HAP-1 (cell line): ENCODE results near the gene ATP6V0C.
"Not testable (repeated sequence)": the region's sequence is repeated elsewhere in the genome, so short reads cannot be mapped to it uniquely, and the experiment has no call there.

Experiments
- DNase-seq, 2 experiments: peaks; one replicate each; pipeline ENCODE4 v3.0.0-alpha.2; 2016 to 2020; ENCODE audit warnings: low spot score in 2 of 2
- H3K27me3 ChIP-seq: fragments of 250-450 bp; sonication (Bioruptor Pico); 2 replicates; pipeline ENCODE4 v1.5.1; 2020; ENCODE audit warnings: low read depth, mild to moderate bottlenecking, moderate library complexity
- H3K36me3 ChIP-seq: fragments of 250-450 bp; sonication (Bioruptor Pico); replicated peaks from 2 replicates; pipeline ENCODE4 v1.5.1; 2020; ENCODE audit warnings: mild to moderate bottlenecking
- H3K4me1 ChIP-seq: fragments of 250-450 bp; sonication (Bioruptor Pico); 2 replicates; pipeline ENCODE4 v1.5.1; 2020; ENCODE audit warnings: mild to moderate bottlenecking
- H3K4me3 ChIP-seq: fragments of 250-450 bp; sonication (Bioruptor Pico); 2 replicates; pipeline ENCODE4 v1.5.1; 2020; ENCODE audit warnings: mild to moderate bottlenecking, moderate library complexity
- H3K9me3 ChIP-seq: fragments of 250-450 bp; sonication (Bioruptor Pico); 2 replicates; pipeline ENCODE4 v1.5.1; 2020; ENCODE audit warnings: mild to moderate bottlenecking, moderate library complexity
- in situ Hi-C: fragments of 300-500 bp; cut with MboI; formaldehyde crosslinking; loops from 3 replicates; pipeline ENCODE4 v1.14.3; 2020; ENCODE audit warnings: low sequenced_read_pairs, inconsistent platforms, mixed read lengths

ATP6V0C gene

DNA sequence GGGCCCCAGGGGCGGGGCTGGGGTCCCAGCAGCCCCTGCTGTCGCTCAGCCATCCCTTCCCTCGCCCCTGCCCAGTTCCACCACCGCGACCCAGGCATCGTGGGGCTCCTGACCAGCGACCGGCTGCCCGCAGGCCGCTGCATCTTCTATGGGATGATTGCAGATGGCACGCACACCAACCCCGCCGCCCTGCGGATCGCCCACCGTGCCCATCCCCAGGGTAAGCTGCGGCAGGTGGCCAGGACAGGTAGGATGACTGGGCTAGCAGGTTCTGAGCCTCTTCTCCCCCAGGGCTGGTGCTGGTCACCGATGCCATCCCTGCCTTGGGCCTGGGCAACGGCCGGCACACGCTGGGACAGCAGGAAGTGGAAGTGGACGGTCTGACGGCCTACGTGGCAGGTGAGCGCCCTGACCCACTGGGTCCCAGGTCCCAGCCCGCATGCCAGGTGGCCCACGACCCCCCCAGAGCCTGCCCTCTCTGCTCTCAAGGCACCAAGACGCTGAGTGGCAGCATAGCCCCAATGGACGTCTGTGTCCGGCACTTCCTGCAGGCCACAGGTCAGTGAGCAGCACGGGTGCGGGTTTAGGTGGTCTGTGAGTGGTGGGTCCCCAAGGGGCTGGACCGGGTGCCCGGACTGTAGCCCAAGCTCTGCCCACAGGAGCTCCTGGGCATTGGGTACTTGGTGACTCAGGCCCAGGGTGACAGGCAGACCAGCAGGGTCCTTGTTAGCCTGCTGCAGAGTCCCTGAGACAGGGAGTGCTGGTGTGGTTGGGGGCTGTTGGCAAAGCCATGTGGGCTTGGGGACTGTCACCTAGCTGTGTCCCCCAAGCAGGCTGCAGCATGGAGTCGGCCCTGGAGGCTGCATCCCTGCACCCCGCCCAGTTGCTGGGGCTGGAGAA, 14.7 kb downstream of the ATP6V0C start:
- Histone ChIP-seq H3K27me3 (no peaks in the 10 kb centered on the region), H3K4me1 (peaks cover 10% of the 10 kb centered on the region), H3K36me3 (peaks cover 40% of the 10 kb centered on the region), H3K9me3 (no peaks in the 10 kb centered on the region), H3K4me3 (no peak overlapping the region)
- in situ Hi-C loops: no loop called here
- no peak for DNase-seq

DNA sequence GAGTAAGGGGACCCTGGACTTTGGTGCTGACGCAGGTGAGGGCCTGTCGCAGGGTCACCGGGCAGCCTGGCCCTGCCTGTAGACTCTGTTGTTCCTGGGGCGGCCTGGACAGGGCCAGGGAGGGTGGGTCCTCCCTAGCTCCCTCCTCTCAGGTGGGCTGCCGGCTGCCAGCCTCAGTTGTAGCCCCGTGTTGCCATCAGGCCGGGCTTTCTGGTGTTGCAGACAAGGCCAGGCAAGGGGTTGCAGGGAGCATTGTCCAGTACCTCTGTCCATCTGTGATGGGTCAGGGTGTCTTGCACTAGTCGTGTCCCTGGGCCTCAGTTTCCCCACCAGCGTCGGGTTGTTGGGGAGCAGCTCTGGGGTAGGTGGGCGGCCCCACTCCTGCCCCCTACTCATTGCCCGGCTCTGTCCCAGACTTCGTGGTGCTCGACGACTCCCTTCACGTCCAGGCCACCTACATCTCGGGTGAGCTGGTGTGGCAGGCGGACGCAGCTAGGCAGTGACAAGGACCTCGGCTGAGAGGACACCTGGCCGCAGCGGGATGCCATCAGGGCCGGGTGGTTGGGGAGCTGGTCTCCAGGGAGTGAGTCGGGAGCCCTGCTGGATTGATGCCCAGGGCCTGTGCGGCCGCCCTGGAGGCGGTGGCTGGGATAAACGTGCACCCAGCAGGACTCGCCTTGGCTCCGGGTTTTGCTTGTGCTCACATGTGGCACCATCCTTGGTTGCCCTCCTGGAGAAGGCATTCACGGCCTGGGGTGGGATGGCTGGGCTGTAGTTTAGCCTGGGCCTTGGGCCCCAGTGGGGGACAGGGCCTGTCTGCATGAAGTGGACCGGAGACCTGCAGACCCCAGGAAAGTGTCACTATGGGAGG, 15.5 kb downstream of the ATP6V0C start:
- H3K27me3 ChIP-seq: no peaks in the 10 kb centered on the region
- in situ Hi-C loops: no loop called here
- H3K4me3 ChIP-seq: no peak overlapping the region
- H3K36me3 ChIP-seq: peaks cover 31% of the 10 kb centered on the region
- DNase-seq: peak in 1 of 2 experiments; percentile 6
- peaks cover 10% of the 10 kb centered on the region for H3K4me1 ChIP-seq
- H3K9me3 ChIP-seq: no peaks in the 10 kb centered on the region

DNA sequence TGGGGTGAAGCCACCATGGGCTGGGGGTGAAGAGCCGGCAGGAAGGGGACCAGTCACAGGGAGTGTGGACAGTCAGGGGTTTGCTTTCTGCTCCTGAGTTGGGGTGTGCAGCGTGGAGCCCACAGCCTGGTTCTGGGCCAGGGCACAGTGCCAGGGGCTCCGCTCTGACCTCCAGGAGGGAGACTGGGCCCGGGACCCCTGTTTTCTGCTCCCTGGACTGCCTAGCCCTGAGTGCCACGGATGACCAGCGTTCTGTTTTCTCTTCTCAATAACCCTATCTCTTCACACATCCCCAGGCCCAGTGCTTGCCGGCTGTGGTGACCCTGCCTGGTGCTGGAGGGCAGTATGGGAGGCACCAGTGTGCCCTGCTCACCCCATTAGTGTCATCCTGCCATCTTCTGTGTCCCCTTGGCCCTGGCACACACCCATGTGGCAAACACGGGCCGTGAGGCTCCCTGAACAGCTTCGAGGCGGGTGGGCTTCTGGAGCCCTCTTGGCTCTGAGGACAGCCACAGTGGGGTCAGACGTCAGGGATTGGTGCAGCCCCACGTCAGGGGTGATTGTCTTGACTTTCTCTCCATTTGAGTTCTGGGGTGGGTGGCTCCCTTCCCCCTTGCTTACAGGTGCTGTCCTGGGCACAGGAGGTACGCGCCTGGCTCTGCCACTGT, 16.3 kb downstream of the ATP6V0C start:
- no peak overlapping the region for H3K4me3 ChIP-seq
- H3K27me3 ChIP-seq: no peaks in the 10 kb centered on the region
- peaks cover 26% of the 10 kb centered on the region for H3K36me3 ChIP-seq
- no peaks in the 10 kb centered on the region for H3K9me3 ChIP-seq
- no peak for DNase-seq
- peaks cover 10% of the 10 kb centered on the region for H3K4me1 ChIP-seq
- in situ Hi-C loops: no loop called here

DNA sequence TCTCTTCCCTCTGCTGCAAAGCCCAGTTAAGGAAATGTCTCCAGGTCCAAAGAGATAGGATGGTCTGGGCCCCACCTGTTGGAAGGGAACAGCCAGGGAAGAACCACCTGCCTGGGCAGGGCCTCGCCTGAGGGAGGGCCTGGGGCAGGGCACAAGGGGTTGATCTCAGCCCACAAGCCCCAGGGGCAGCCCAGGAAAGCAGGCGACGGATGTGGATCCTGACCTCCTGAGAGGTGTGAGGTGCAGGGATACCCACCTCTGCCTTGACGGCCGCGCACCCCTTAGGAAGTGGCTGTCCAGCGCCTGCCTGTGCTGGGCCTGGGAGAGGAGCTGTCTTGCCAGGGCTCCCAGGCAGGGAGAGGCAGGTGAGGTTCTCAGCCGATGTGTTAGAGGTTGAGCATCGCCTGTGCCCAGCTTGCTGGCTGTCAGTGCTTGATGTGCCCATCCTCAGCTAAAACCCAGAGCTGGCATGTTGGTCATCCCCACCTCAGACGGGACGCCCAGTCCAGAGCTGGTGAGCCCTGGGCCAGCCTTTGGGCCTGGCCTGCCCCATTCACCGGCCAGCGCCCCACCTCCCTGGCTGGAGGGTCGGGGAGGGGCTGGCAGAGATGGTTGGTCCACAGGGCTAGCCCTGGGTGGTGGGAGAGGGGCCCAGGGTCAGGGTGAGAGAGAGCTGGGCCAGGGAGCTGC, 17.0 kb downstream of the ATP6V0C start:
- Histone ChIP-seq H3K36me3 (peaks cover 23% of the 10 kb centered on the region), H3K4me3 (no peak overlapping the region; the same call in 1 of the 2 replicates), H3K27me3 (no peaks in the 10 kb centered on the region), H3K4me1 (peaks cover 10% of the 10 kb centered on the region), H3K9me3 (no peaks in the 10 kb centered on the region)
- DNase-seq: no peak
- in situ Hi-C loops: no loop called here

DNA sequence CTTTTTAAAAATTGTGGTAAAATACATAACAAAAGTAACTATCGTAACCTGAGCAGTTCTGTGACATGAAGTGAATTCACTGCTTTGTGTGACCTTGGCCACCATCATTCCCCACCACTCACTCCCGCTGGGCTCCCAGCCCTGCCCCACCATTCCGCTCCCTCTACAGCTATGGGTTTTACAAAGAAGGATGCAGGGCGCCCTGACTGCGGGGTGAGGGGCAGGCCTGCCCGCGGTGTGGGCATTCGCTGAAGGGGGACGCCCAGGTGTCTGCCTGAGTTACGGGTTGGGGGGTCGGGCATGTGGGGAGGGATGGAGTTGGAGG, 17.6 kb downstream of the ATP6V0C start, which contains the start of gene CEMP1:
Gene CEMP1 (minus strand): TSS at position 38 of the 325 bp plus-strand sequence. CDS start 335 bp downstream, outside the sequence.
- H3K27me3 ChIP-seq: no peaks in the 10 kb centered on the region
- peak within 1 kb of the TSS; percentile 37 for H3K4me3 ChIP-seq
- H3K36me3 ChIP-seq: peaks cover 17% of the 10 kb centered on the region
- H3K4me1 ChIP-seq: peaks cover 10% of the 10 kb centered on the region
- in situ Hi-C loops: no loop called here
- no peak for DNase-seq
- no peaks in the 10 kb centered on the region for H3K9me3 ChIP-seq

DNA sequence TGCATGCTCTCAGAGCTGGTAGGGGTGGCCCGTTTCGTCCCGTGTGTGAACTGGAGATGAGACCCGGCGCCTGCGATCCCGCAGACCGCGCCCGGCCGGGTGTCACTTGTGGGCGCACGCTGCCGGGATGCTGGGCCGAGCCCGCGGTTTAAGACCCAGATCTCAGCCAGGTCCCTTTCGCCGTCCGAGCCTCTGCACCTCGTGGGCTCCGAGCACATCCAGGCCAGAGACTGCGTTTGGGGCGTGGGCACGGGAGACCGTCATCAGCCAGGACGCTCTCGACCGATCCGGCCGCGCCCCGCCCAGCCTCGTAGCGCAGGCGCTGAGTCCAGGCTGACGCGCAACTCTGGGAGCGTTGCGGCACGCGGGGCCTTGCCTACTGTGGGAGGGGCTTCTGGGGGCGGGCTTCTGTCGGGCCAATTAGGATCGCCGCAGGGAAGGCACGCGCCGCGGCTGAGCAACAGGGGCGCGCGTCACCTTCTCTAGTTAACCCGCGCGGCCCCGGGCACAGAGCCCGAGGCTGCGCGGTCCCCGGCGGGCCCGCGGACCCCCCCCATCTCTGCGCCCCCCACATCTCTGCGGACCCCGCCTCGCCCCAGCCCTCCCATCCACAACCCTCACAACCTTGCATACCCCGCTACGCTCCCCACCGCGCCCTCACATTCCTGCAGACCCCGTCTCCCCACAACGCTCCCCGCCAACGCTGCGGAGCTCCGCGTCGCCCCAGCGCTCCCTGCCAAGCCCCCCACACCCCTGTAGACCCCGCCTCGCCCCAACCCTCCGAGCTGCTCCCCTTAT, 18.1 kb downstream of the ATP6V0C start:
- in situ Hi-C loops: no loop called here
- H3K4me3 ChIP-seq: peak overlapping the region; percentile 37
- H3K36me3 ChIP-seq: peaks cover 12% of the 10 kb centered on the region

DNA sequence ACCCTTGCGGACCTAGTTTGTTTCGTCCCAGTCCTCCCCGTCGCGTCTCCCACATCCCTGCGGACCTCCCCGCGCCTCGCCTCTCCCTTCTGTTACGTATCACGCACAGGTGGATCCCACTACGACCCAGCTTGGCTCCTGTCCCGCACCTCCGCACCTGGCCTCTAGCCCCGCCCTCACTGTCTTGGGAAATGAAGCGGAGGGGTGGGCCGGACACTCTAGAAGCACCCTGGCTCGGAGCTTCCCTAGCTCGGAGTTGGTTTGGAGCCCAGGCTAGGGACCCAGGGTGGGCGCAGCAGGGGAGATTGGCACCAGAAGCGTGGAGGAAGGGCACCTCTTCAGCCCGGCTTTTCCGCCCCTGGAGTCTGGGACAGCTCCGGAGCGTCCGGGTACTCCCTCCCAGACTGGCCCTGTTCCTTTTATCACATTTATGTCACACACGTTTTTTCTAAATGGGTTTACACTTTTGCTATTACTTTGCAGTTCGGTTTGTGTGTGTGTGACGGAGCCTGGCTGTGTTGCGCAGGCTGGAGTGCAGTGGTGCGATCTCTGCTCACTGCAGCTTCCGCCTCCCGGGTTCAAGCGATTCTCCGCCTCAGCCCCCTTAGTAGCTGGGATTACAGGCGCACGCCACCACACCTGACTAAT, 18.9 kb downstream of the ATP6V0C start:
- in situ Hi-C loops: no loop called here
- Histone ChIP-seq H3K36me3 (peaks cover 10% of the 10 kb centered on the region), H3K4me3 (peak overlapping the region; percentile 37), H3K27me3 (no peaks in the 10 kb centered on the region), H3K9me3 (no peaks in the 10 kb centered on the region), H3K4me1 (peaks cover 15% of the 10 kb centered on the region)
- DNase-seq: peak in 1 of 2 experiments; percentile 76

More for the DNA sequence above, 18.1 kb downstream of the ATP6V0C start:
- Histone ChIP-seq H3K4me1 (peaks cover 11% of the 10 kb centered on the region), H3K27me3 (no peaks in the 10 kb centered on the region), H3K9me3 (no peaks in the 10 kb centered on the region)
- DNase-seq: peak; percentile 96 to 99

DNA sequence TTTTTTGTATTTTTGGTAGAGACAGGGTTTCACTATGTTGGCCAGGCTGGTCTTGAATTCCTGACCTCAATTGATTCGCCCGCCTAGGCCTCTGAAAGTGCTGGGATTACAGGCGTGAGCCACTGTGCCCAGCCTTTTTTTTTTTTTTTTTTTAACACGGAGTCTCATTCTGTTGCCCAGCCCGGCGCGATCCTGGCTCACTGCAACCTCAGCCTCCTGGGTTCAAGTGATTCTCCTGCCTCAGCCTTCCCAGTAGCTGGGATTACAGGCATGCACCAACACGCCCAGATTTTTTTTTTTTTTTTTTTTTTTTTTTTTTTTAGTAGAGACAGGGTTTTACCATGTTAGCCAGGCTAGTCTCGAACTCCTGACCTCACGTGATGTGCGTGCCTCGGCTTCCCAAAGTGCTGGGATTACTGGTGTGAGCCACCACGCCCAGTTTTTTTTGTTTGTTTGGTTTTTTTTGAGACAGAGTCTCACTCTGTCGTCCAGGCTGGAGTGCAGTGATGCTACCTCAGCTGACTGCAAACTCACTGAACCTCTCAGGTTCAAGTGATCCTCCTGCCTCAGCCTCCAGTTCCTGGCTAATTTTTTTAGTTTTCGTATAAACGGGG, 19.5 kb downstream of the ATP6V0C start:
- peaks cover 15% of the 10 kb centered on the region for H3K4me1 ChIP-seq
- H3K9me3 ChIP-seq, in situ Hi-C loops, H3K27me3 ChIP-seq, DNase-seq, H3K36me3 ChIP-seq: not testable (repeated sequence)
- peak overlapping the region; percentile 37 for H3K4me3 ChIP-seq

DNA sequence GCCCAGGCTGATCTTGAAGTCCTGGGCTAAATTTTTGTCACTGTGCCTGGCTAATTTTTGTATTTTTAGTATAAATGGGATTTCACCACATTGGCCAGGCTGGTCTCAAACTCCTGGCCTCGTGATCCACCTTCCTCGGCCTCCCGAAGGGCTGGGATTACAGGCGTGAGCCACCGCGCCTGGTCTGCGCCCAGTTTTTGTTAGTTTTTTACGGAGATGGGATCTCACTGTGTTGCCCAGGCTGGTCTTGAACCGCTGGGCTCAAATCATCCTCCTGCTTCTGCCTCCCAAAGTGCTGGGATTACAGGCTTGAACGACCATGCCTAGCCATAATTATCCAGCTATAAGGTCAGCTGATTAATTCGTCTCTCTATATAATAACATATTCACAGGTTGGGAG, 20.2 kb downstream of the ATP6V0C start:
- H3K4me3 ChIP-seq: no peak overlapping the region
- no peaks in the 10 kb centered on the region for H3K27me3 ChIP-seq
- peaks cover 15% of the 10 kb centered on the region for H3K4me1 ChIP-seq
- in situ Hi-C loops: no loop called here
- no peaks in the 10 kb centered on the region for H3K9me3 ChIP-seq
- H3K36me3 ChIP-seq: no peaks in the 10 kb centered on the region; the same call in none of the 2 replicates
- no peak for DNase-seq

DNA sequence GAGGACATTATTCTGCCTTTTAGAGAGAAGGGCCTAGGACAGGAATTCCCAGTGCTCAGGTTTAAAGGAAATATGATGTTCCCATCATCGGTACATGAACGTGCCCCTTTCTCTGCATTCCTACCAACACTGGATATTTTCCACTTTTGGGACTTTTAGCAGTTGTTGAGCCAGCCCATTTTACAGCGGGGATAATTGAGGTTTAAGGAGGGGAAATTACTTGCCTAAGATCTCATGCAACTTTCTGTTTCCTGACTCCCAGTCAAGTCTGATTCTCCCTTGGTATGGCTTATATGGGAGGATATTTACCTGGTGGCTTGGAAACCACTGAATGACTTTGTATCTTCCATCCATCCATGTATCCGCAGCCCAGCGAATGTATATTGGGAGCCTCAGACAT, 20.6 kb downstream of the ATP6V0C start:
- H3K36me3 ChIP-seq, H3K27me3 ChIP-seq, H3K9me3 ChIP-seq, H3K4me3 ChIP-seq, in situ Hi-C loops: not testable (repeated sequence)
- H3K4me1 ChIP-seq: peaks cover 15% of the 10 kb centered on the region
- peak in 1 of 2 experiments; percentile 7 for DNase-seq

DNA sequence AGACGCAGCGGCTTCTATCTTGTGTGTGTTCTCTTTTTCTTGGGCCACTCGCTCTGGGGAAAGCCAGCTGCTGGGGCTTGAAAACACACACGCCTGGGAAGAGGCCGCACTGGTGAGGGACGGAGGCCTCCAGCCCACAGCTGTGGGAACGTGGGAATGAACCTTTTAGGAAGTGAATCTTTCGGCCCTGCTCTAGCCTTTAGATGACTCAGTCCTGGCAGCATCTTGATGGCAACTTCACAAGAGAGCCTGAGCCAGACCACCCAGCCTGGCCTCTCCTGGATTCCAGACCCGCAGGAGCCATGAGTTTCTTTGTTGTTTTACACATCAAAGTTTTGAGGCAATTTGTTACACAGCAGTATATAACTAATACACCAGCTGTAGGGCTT, 21.9 kb downstream of the ATP6V0C start:
- Histone ChIP-seq H3K4me1 (peaks cover 15% of the 10 kb centered on the region), H3K4me3 (no peak overlapping the region), H3K9me3 (no peaks in the 10 kb centered on the region), H3K36me3 (no peaks in the 10 kb centered on the region; the same call in 1 of the 2 replicates), H3K27me3 (no peaks in the 10 kb centered on the region)
- in situ Hi-C loops: loop anchor here (5.0 kb wide), 1 partner anchor 62 kb away; no protein-coding TSS in a partner anchor
- DNase-seq: no peak
